ENCODE measurements around the gene UBE2F.

DNA sequence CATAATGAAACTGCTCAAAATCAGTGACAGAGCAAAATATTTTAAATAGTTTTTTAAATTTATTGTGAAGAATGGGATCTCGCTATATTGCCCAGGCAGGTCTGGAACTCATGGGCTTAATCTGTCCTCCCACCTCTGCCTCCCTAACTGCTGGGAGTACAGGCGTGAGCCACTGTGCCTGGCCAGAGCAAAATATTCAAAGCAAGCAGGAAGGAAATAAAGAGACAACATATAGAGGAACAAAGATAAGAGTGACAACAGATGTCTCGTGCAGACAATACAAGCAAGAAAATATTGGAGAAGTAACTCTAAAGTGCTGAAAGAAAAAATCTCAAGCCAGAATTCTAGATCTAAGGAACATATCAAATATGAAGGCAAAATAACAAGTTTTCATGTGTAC is 89.0 kb downstream of the UBE2F start:
- TF ChIP-seq BHLHE40 (IDR thresholded peaks at IDR 0.05; ENCODE audit: borderline replicate concordance) (no peak), FOXA1 (IDR thresholded peaks at IDR 0.05) (no peak), FOXM1 (IDR thresholded peaks at IDR 0.05; ENCODE audit: borderline replicate concordance) (no peak), TARDBP (IDR thresholded peaks at IDR 0.05) (no peak), L3MBTL2 (conservative IDR thresholded peaks at IDR 0.05) (no peak), FOXK2 (IDR thresholded peaks at IDR 0.05) (no peak), ZNF384 (IDR thresholded peaks at IDR 0.05) (no peak), SP1 (IDR thresholded peaks at IDR 0.05) (no peak), CTBP1 (IDR thresholded peaks at IDR 0.05; ENCODE audit: borderline replicate concordance) (no peak), ARNT (IDR thresholded peaks at IDR 0.05) (no peak), ELF4 (IDR thresholded peaks at IDR 0.05) (no peak)
- TF ChIP-seq, protein P1, sequence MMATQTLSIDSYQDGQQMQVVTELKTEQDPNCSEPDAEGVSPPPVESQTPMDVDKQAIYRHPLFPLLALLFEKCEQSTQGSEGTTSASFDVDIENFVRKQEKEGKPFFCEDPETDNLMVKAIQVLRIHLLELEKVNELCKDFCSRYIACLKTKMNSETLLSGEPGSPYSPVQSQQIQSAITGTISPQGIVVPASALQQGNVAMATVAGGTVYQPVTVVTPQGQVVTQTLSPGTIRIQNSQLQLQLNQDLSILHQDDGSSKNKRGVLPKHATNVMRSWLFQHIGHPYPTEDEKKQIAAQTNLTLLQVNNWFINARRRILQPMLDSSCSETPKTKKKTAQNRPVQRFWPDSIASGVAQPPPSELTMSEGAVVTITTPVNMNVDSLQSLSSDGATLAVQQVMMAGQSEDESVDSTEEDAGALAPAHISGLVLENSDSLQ (IDR thresholded peaks at IDR 0.05), result no peak
